ENCODE results near the gene DPH6.

- TF ChIP-seq CTCF (IDR thresholded peaks at IDR 0.05): no peak
- TF ChIP-seq POLR2A (IDR thresholded peaks at IDR 0.05): no peak
- no peak for TF ChIP-seq POLR2AphosphoS5 (IDR thresholded peaks at IDR 0.05)
Measured at GRCh38 chr15:35505809-35506208, 40.2 kb downstream of the DPH6 start.

Measured in suprapubic skin (tissue), 4 donors.